ENCODE measurements around the gene CHAD. TPM values are rescaled to one million over a fixed set of nuclear protein-coding genes. Genes with fewer than 3 reads are reported as not detected.

The CHAD gene
- polyA plus RNA-seq, 1 donor (not counting 4 experiments of a cell fraction or from before 2014, with no cell fraction given): not detected

DNA sequence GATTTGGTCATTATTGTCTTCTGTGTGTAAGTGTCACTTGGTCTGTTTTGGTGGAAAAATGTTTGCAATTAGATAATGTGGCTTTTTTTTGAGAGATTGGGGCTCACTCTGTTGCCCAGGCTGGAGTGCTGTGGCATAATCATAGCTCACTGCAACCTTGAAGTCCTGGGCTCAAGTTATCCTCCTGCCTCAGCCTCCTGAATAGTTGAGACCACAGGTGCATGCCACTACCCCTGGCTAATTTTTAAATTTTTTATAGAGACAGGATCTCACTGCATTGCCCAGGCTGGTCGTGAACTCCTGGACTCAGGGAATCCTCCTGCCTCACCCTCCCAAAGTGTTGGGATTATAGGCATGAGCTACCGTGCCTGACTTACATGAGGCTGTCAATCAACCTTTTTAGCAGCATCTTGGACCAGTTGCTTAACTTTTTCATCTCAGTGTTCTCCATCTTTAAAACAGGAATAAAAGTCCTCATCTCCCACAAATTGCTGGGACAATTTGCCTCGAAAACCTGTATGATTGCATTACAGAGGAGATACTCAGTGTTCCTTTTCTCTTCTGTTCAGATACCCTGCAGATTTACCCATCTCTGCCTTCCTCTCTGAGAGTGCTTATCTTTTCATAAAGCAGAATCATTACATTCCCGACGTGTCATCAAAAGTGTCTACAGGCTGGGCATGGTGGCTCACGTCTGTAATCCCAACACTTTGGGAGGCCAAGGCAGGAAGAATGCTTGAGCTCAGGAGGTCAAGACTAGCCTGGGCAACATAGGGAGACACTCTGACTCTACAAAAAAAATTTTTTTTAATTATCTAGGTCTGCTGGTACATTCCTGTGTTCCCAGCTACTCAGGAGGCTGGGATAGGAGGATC is 23.6 kb downstream of the CHAD start:
- Histone ChIP-seq H3K9me1 (ENCODE audit: control insufficient read depth, extremely low read depth, insufficient read depth, low read length) (no peaks in the 10 kb centered on the region), H3K36me3 (ENCODE audit: control insufficient read depth in 2 of 2, extremely low read depth in 1 of 2, insufficient read depth in 2 of 2, low read length in 2 of 2) (peaks cover 0 to 2% of the 10 kb centered on the region in 2 experiments), H3K9ac (ENCODE audit: control insufficient read depth, extremely low read depth, insufficient read depth, low read length) (no peak overlapping the region), H3K9me3 (ENCODE audit: control insufficient read depth, low read depth, low read length) (no peaks in the 10 kb centered on the region), H4K20me1 (ENCODE audit: control insufficient read depth, extremely low read depth, insufficient read depth, low read length) (no peaks in the 10 kb centered on the region), H3K27me3 (ENCODE audit: control insufficient read depth, extremely low read depth, insufficient read depth, low read length) (no peaks in the 10 kb centered on the region), H3K27ac (ENCODE audit: control insufficient read depth, insufficient read depth, low read length) (no peak overlapping the region), H3K4me2 (ENCODE audit: control insufficient read depth, extremely low read depth, insufficient read depth, low read depth, low read length) (no peak overlapping the region), H2AFZ (ENCODE audit: control insufficient read depth, low read length) (no peak overlapping the region), H3K4me1 (ENCODE audit: control insufficient read depth, extremely low read depth, insufficient read depth, low read length) (peaks cover 18% of the 10 kb centered on the region), H3K4me3 (ENCODE audit: control insufficient read depth in 2 of 3, extremely low read depth in 1 of 3, insufficient read depth in 2 of 3, low read depth in 1 of 3, low read length in 3 of 3) (no peak overlapping the region), H3K79me2 (ENCODE audit: control insufficient read depth, insufficient read depth, low read length) (no peaks in the 10 kb centered on the region)
- no peak for DNase-seq (ENCODE audit: low read depth, low spot score)
- TF ChIP-seq EZH2 (IDR thresholded peaks at IDR 0.05; ENCODE audit: low read length): no peak
- TF ChIP-seq, protein P1, sequence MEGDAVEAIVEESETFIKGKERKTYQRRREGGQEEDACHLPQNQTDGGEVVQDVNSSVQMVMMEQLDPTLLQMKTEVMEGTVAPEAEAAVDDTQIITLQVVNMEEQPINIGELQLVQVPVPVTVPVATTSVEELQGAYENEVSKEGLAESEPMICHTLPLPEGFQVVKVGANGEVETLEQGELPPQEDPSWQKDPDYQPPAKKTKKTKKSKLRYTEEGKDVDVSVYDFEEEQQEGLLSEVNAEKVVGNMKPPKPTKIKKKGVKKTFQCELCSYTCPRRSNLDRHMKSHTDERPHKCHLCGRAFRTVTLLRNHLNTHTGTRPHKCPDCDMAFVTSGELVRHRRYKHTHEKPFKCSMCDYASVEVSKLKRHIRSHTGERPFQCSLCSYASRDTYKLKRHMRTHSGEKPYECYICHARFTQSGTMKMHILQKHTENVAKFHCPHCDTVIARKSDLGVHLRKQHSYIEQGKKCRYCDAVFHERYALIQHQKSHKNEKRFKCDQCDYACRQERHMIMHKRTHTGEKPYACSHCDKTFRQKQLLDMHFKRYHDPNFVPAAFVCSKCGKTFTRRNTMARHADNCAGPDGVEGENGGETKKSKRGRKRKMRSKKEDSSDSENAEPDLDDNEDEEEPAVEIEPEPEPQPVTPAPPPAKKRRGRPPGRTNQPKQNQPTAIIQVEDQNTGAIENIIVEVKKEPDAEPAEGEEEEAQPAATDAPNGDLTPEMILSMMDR (optimal IDR thresholded peaks at IDR 0.05 in 1 of 3, IDR thresholded peaks at IDR 0.05 in 1 of 3, conservative IDR thresholded peaks at IDR 0.05 in 1 of 3; ENCODE audit: extremely low read depth in 1 of 3, insufficient read depth in 2 of 3, low read length in 3 of 3): no peak
- no peak for FAIRE-seq
- dilution Hi-C loops (cut with MboI; ENCODE audit: extremely low pct_ligation_motif_present, low sequenced_read_pairs): no loop called here

DNA sequence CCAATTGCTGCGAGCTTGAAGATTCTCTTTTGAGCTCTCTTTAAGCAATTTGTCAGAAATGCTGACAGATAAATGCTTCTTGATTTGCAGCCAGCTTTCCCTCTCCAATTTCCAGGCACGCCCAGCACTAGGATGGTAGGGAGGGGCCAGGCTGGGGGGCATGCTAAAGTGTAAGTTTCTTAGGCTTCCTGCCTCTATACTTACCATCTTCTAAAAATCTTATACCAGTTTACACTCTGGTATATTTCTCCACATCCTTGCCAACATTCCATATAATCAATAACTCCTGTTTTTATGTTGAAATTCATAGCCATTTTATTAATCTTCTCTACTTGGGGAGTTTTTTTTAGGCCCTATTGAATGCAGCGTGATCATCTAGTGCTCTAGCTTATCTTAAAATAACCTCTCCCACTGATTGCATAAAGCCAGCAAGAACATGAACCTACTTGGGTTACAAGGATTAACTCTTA is 25.1 kb downstream of the CHAD start:
- TF ChIP-seq EZH2 (IDR thresholded peaks at IDR 0.05; ENCODE audit: low read length): no peak
- TF ChIP-seq, protein P1 (optimal IDR thresholded peaks at IDR 0.05 in 1 of 3, IDR thresholded peaks at IDR 0.05 in 1 of 3, conservative IDR thresholded peaks at IDR 0.05 in 1 of 3; ENCODE audit: extremely low read depth in 1 of 3, insufficient read depth in 2 of 3, low read length in 3 of 3): no peak
- H3K4me2 ChIP-seq (ENCODE audit: control insufficient read depth, extremely low read depth, insufficient read depth, low read depth, low read length): peak overlapping the region; percentile 55
- H3K4me3 ChIP-seq (ENCODE audit: control insufficient read depth in 2 of 3, extremely low read depth in 1 of 3, insufficient read depth in 2 of 3, low read depth in 1 of 3, low read length in 3 of 3): no peak overlapping the region
- dilution Hi-C loops (cut with MboI; ENCODE audit: extremely low pct_ligation_motif_present, low sequenced_read_pairs): no loop called here
- no peaks in the 10 kb centered on the region for H3K79me2 ChIP-seq (ENCODE audit: control insufficient read depth, insufficient read depth, low read length)
- FAIRE-seq (no peak), DNase-seq (ENCODE audit: low read depth, low spot score) (no peak)
- no peak overlapping the region for H3K9ac ChIP-seq (ENCODE audit: control insufficient read depth, extremely low read depth, insufficient read depth, low read length)
- no peaks in the 10 kb centered on the region for H3K9me3 ChIP-seq (ENCODE audit: control insufficient read depth, low read depth, low read length)
- H3K9me1 ChIP-seq (ENCODE audit: control insufficient read depth, extremely low read depth, insufficient read depth, low read length): no peaks in the 10 kb centered on the region
- H3K27me3 ChIP-seq (ENCODE audit: control insufficient read depth, extremely low read depth, insufficient read depth, low read length): no peaks in the 10 kb centered on the region
- H3K4me1 ChIP-seq (ENCODE audit: control insufficient read depth, extremely low read depth, insufficient read depth, low read length): peaks cover 18% of the 10 kb centered on the region
- H3K27ac ChIP-seq (ENCODE audit: control insufficient read depth, insufficient read depth, low read length): no peak overlapping the region
- no peak overlapping the region for H2AFZ ChIP-seq (ENCODE audit: control insufficient read depth, low read length)
- no peaks in the 10 kb centered on the region for H4K20me1 ChIP-seq (ENCODE audit: control insufficient read depth, extremely low read depth, insufficient read depth, low read length)
- H3K36me3 ChIP-seq (ENCODE audit: control insufficient read depth in 2 of 2, extremely low read depth in 1 of 2, insufficient read depth in 2 of 2, low read length in 2 of 2): peaks cover 0 to 2% of the 10 kb centered on the region in 2 experiments

Measured in keratinocyte (primary cell).